OCI-LY7 (cell line): ENCODE data around the gene TPST2. TPM values are rescaled to one million over a fixed set of nuclear protein-coding genes. Genes with fewer than 3 reads are reported as not detected.

Experiments used
- BruUV-seq: library from RNA; stranded (reverse); fragments of 400-500 nt; replicated peaks from 2 replicates; lab custom pipeline; 2021; lab: Mats Ljungman, UMichigan
- CTCF ChIA-PET: fragments of 300-600 bp; sonication (Branson Sonifier 250); formaldehyde crosslinking; loops from one replicate; lab custom pipeline; 2022; ENCODE audit warnings: antibody characterized with exemption; ENCODE audit not compliant: unreplicated experiment; lab: Charles Lee
- POLR2A ChIA-PET: fragments of 300-600 bp; sonication (Branson Sonifier 250); formaldehyde crosslinking; loops from one replicate; lab custom pipeline; 2022; ENCODE audit warnings: antibody characterized with exemption; lab: Charles Lee
- DNase-seq: peaks from one replicate; pipeline ENCODE4 v3.0.0-alpha.2; 2015; ENCODE audit warnings: low spot score
- H2AFZ ChIP-seq: fragments of 200-600 bp; sonication (generic), shearing (Covaris generic); 2 replicates; pipeline ENCODE4 v1.6.1; 2014; ENCODE audit warnings: mild to moderate bottlenecking, antibody characterized with exemption, low read length, moderate library complexity
- H3K27ac ChIP-seq: fragments of 200-600 bp; sonication (generic); 2 replicates; pipeline ENCODE4 v1.5.1; 2014; ENCODE audit warnings: mixed run types, low read depth, mild to moderate bottlenecking, moderate library complexity, low read length, inconsistent platforms; ENCODE audit not compliant: poor library complexity, severe bottlenecking
- H3K36me3 ChIP-seq: fragments of 200-600 bp; sonication (generic); 2 replicates; pipeline ENCODE4 v1.6.1; 2014; ENCODE audit warnings: mild to moderate bottlenecking, antibody characterized with exemption, low read length, moderate library complexity, mixed read lengths; ENCODE audit not compliant: insufficient read depth
- H3K4me1 ChIP-seq: fragments of 200-600 bp; sonication (generic); 2 replicates; pipeline ENCODE4 v1.5.1; 2014; ENCODE audit warnings: mild to moderate bottlenecking, low read length; ENCODE audit not compliant: insufficient read depth, poor library complexity, severe bottlenecking
- H3K4me2 ChIP-seq: fragments of 200-600 bp; sonication (generic); 2 replicates; pipeline ENCODE4 v1.6.1; 2014; ENCODE audit warnings: mild to moderate bottlenecking, low read length
- H3K4me3 ChIP-seq: fragments of 200-600 bp; sonication (generic); 2 replicates; pipeline ENCODE4 v1.5.1; 2014; ENCODE audit warnings: mild to moderate bottlenecking, low read depth, low read length; ENCODE audit not compliant: poor library complexity, severe bottlenecking
- H3K79me2 ChIP-seq: fragments of 200-600 bp; sonication (generic); 2 replicates; pipeline ENCODE4 v1.6.1; 2016; ENCODE audit warnings: low read depth, mild to moderate bottlenecking, low read length, moderate library complexity, mixed read lengths; ENCODE audit not compliant: insufficient read depth
- H3K9me2 ChIP-seq: fragments of 200-600 bp; sonication (generic); 2 replicates; pipeline ENCODE4 v1.6.1; 2016; ENCODE audit warnings: mild to moderate bottlenecking, low read length, mixed read lengths; ENCODE audit not compliant: insufficient read depth
- H3K9me3 ChIP-seq: fragments of 200-600 bp; sonication (generic); 2 replicates; pipeline ENCODE4 v1.6.1; 2014; ENCODE audit warnings: mild to moderate bottlenecking, mixed run types, low read length, mixed read lengths
- H4K20me1 ChIP-seq: fragments of 200-600 bp; sonication (generic); 2 replicates; pipeline ENCODE4 v1.6.1; 2014; ENCODE audit warnings: mild to moderate bottlenecking, antibody characterized with exemption, low read length, moderate library complexity, mixed read lengths; ENCODE audit not compliant: insufficient read depth
- CTCF ChIP-seq: fragments of 200-600 bp; sonication (generic); conservative IDR thresholded peaks from 2 replicates; pipeline ENCODE4 v1.5.1; 2014; ENCODE audit warnings: mild to moderate bottlenecking, antibody characterized with exemption, low read length, moderate library complexity, mixed read lengths
- EZH2phosphoT487 ChIP-seq: fragments of 200-600 bp; sonication (generic); IDR thresholded peaks from 2 replicates; pipeline ENCODE4 v1.6.1; 2018; ENCODE audit warnings: low read depth, borderline replicate concordance, mild to moderate bottlenecking, mixed run types, antibody characterized with exemption, low read length, moderate library complexity, mixed read lengths
- intact Hi-C: fragments of 100-400 bp; cut with micrococcal nuclease; formaldehyde crosslinking; loops from one replicate; pipeline ENCODE4 v1.10.0; 2022; ENCODE audit not compliant: unreplicated experiment
- total RNA-seq, 2 experiments: library from RNA; depleted of rRNA in 1 of 2; stranded (reverse); fragments of >200 nt in 1 of 2; shearing (Covaris generic) in 1 of 2; gene quantifications; 2 replicates each; pipeline ENCODE4 v1.2.3, GENCODE V29; 2014 to 2022

TPST2 gene
- total RNA-seq, 2 experiments from 2014 or later: 12.5 to 19.1 TPM

- H3K27ac ChIP-seq: no peak overlapping the region
- no peak overlapping the region for H3K4me3 ChIP-seq
- no peak for DNase-seq
- no TSS peak for BruUV-seq
- intact Hi-C loops: no loop called here
- H3K9me3 ChIP-seq: no peaks in the 10 kb centered on the region
- H3K4me1 ChIP-seq: peaks cover 25% of the 10 kb centered on the region
- no peaks in the 10 kb centered on the region for H4K20me1 ChIP-seq
- ChIA-PET CTCF (no interaction called here), POLR2A (interaction anchor here (0.7 to 1.3 kb wide), 2 partner anchors 37 to 81 kb away, joined by 3 read pairs; no protein-coding TSS in a partner anchor)
- no peak overlapping the region for H2AFZ ChIP-seq
- H3K36me3 ChIP-seq: no peaks in the 10 kb centered on the region
- no peak overlapping the region for H3K4me2 ChIP-seq
- no peaks in the 10 kb centered on the region for H3K79me2 ChIP-seq
- TF ChIP-seq CTCF (no peak), EZH2phosphoT487 (no peak)
- H3K9me2 ChIP-seq: no peaks in the 10 kb centered on the region
Observed at GRCh38 chr22:26547837-26548236, 42.1 kb downstream of the TPST2 start.

GRCh38 chr22:26547426-26547825 lies 42.5 kb downstream of the TPST2 start:
- TF ChIP-seq CTCF (no peak), EZH2phosphoT487 (no peak)
- peaks cover 28% of the 10 kb centered on the region for H3K4me1 ChIP-seq
- ChIA-PET POLR2A (interaction anchor here (0.7 to 1.3 kb wide), 2 partner anchors 37 to 81 kb away, joined by 3 read pairs; no protein-coding TSS in a partner anchor), CTCF (no interaction called here)
- no peak overlapping the region for H3K4me2 ChIP-seq
- no peaks in the 10 kb centered on the region for H3K36me3 ChIP-seq
- BruUV-seq: no TSS peak
- no peaks in the 10 kb centered on the region for H3K9me2 ChIP-seq
- H4K20me1 ChIP-seq: no peaks in the 10 kb centered on the region
- DNase-seq: no peak
- H3K4me3 ChIP-seq: no peak overlapping the region
- no peaks in the 10 kb centered on the region for H3K79me2 ChIP-seq
- intact Hi-C loops: no loop called here
- no peak overlapping the region for H3K27ac ChIP-seq
- no peak overlapping the region for H2AFZ ChIP-seq
- no peaks in the 10 kb centered on the region for H3K9me3 ChIP-seq

GRCh38 chr22:26546282-26546681 lies 43.6 kb downstream of the TPST2 start:
- POLR2A ChIA-PET: interaction anchor here (0.6 to 3.8 kb wide), 2 partner anchors 11 to 335 kb away, joined by 4 to 15 read pairs; no protein-coding TSS in a partner anchor

More at GRCh38 chr22:26546282-26546681, 43.6 kb downstream of the TPST2 start:
- CTCF ChIA-PET: no interaction called here
- no peak overlapping the region for H3K4me3 ChIP-seq
- no peak overlapping the region for H3K4me2 ChIP-seq
- DNase-seq: no peak
- H3K36me3 ChIP-seq: no peaks in the 10 kb centered on the region
- H3K9me2 ChIP-seq: no peaks in the 10 kb centered on the region
- H3K79me2 ChIP-seq: no peaks in the 10 kb centered on the region
- BruUV-seq: no TSS peak
- peaks cover 27% of the 10 kb centered on the region for H3K4me1 ChIP-seq
- H4K20me1 ChIP-seq: no peaks in the 10 kb centered on the region
- TF ChIP-seq CTCF: no peak
- TF ChIP-seq EZH2phosphoT487: no peak
- H2AFZ ChIP-seq: no peak overlapping the region
- no peaks in the 10 kb centered on the region for H3K9me3 ChIP-seq
- no peak overlapping the region for H3K27ac ChIP-seq
- intact Hi-C loops: no loop called here
